A549 (cell line): ENCODE measurements around the gene CMBL.

Source experiments
- CHD2 ChIP-seq: fragments of 150-350 bp; IDR thresholded peaks from 2 replicates; pipeline ENCODE4 v1.6.1; 2014; ENCODE audit warnings: low read length; ENCODE audit not compliant: partially characterized antibody
- CTCF ChIP-seq: fragments of >200 bp; sonication (Bioruptor Twin); formaldehyde crosslinking; IDR thresholded peaks from 3 replicates; pipeline ENCODE4 v1.5.1; 2016
- MAX ChIP-seq: IDR thresholded peaks from 2 replicates; pipeline ENCODE4 v1.6.1; 2012
- POLR2A ChIP-seq: IDR thresholded peaks from 2 replicates; pipeline ENCODE4 v1.6.1; 2012; ENCODE audit warnings: mild to moderate bottlenecking, low read length
- POLR2AphosphoS2 ChIP-seq: conservative IDR thresholded peaks from 2 replicates; pipeline ENCODE4 v1.6.1; 2012; ENCODE audit warnings: low read length, improper control_type of control experiment, inconsistent platforms
- RAD21 ChIP-seq, 2 experiments: fragments of >200 bp in 1 of 2; sonication (Bioruptor Twin) in 1 of 2; formaldehyde crosslinking in 1 of 2; IDR thresholded peaks in 1 of 2; conservative IDR thresholded peaks in 1 of 2; 2 replicates in 1 of 2; 3 replicates in 1 of 2; pipeline ENCODE4 v1.6.1; 2012 to 2018; ENCODE audit warnings: inconsistent platforms in 1 of 2
- SREBF2 ChIP-seq: fragments of 450-650 bp; IDR thresholded peaks from 2 replicates; pipeline ENCODE4 v1.6.1; 2014; ENCODE audit warnings: mild to moderate bottlenecking, moderate library complexity
- TFCP2L1 ChIP-seq: fragments of 250-450 bp; sonication (Bioruptor Pico); IDR thresholded peaks from 2 replicates; pipeline ENCODE4 v1.5.0; 2021; ENCODE audit warnings: mild to moderate bottlenecking
- ZC3H11A ChIP-seq: fragments of 450-650 bp; IDR thresholded peaks from 2 replicates; pipeline ENCODE4 v1.6.1; 2014; ENCODE audit warnings: antibody characterized with exemption, mild to moderate bottlenecking
- ZNF302 ChIP-seq: fragments of 250-450 bp; sonication (Bioruptor Pico); IDR thresholded peaks from 2 replicates; pipeline ENCODE4 v1.9.0; 2021; ENCODE audit warnings: inconsistent platforms, mild to moderate bottlenecking, moderate library complexity

- TF ChIP-seq TFCP2L1 (CRISPR knock-in tag) (no peak), POLR2A (no peak), ZNF302 (CRISPR knock-in tag) (no peak), CTCF (no peak), RAD21 (conservative IDR thresholded peaks at IDR 0.05 in 1 of 2, IDR thresholded peaks at IDR 0.05 in 1 of 2) (no peak), CHD2 (no peak), POLR2AphosphoS2 (no peak), MAX (no peak), ZC3H11A (no peak), SREBF2 (no peak)
Observed at GRCh38 chr5:10351919-10352318, 44.2 kb upstream of the CMBL start.
